GM13976 (cell line): Measurements from ENCODE around the gene MYO18A.

Experiments used
- DNase-seq: peaks from one replicate; pipeline ENCODE4 v3.0.0; 2012; ENCODE audit warnings: low spot score
- CTCF ChIP-seq: IDR thresholded peaks from 2 replicates; pipeline ENCODE4 v1.5.1; 2012; ENCODE audit warnings: borderline replicate concordance, mild to moderate bottlenecking; ENCODE audit not compliant: insufficient read depth; ENCODE audit errors: extremely low read depth, missing control alignments, control extremely low read depth
- in situ Hi-C: fragments of 300-500 bp; cut with MboI; formaldehyde crosslinking; loops from one replicate; pipeline ENCODE4 v1.12.0; 2022; ENCODE audit warnings: low sequenced_read_pairs, mixed read lengths, inconsistent platforms; ENCODE audit not compliant: unreplicated experiment

Gene MYO18A

GRCh38 chr17:29100296-29100695 lies 79.9 kb downstream of the MYO18A start:
- in situ Hi-C loops: loop anchor here (25.0 kb wide), 1 partner anchor 363 kb away; the partner anchor contains the start of genes NEK8, TLCD1 and TRAF4
- DNase-seq: no peak
- no peak for TF ChIP-seq CTCF

GRCh38 chr17:29099527-29099926 lies 80.7 kb downstream of the MYO18A start:
- in situ Hi-C loops: no loop called here
- TF ChIP-seq CTCF: no peak
- DNase-seq: no peak

- in situ Hi-C loops: no loop called here
- DNase-seq: no peak
- no peak for TF ChIP-seq CTCF
Measured at GRCh38 chr17:29096094-29096493, 84.1 kb downstream of the MYO18A start.

GRCh38 chr17:29095439-29095838 lies 84.8 kb downstream of the MYO18A start:
- DNase-seq: no peak
- in situ Hi-C loops: no loop called here
- no peak for TF ChIP-seq CTCF

GRCh38 chr17:29094101-29094708 lies 86.0 kb downstream of the MYO18A start:
- in situ Hi-C loops: no loop called here
- DNase-seq: no peak
- no peak for TF ChIP-seq CTCF

- in situ Hi-C loops: no loop called here
- no peak for TF ChIP-seq CTCF
- DNase-seq: no peak
Measured at GRCh38 chr17:29093090-29093871, 86.9 kb downstream of the MYO18A start.
